Natural killer cell (primary cell): ENCODE results near the gene BZW2. TPM values are rescaled to one million over a fixed set of nuclear protein-coding genes. Genes with fewer than 3 reads are reported as not detected.

ENCODE experiments used
- ATAC-seq, 3 donors: fragments of 150-1000 bp in 2 of 3; fragments of 200-7000 bp in 1 of 3; cut with Tn5 transposase; 1 replicate in 1 of 3; 2 replicates in 2 of 3; pipeline ENCODE4 v1.10.0; 2021; ENCODE audit warnings: mild to moderate bottlenecking in 2 of 3, moderate library complexity in 2 of 3
- DNase-seq, 2 donors: peaks; one replicate each; pipeline versions ENCODE4 v3.0.0 to v3.0.0-alpha.2; 2013 to 2021; ENCODE audit warnings: mixed read lengths in 1 of 2
- H3K27ac ChIP-seq: one replicate; pipeline ENCODE4 v1.5.1; 2013; ENCODE audit warnings: mild to moderate bottlenecking, low read length
- H3K27me3 ChIP-seq: one replicate; pipeline ENCODE4 v1.6.1; 2013; ENCODE audit warnings: low read length; ENCODE audit not compliant: control insufficient read depth, insufficient read depth
- H3K36me3 ChIP-seq: one replicate; pipeline ENCODE4 v1.6.1; 2013; ENCODE audit warnings: low read length; ENCODE audit not compliant: control insufficient read depth, insufficient read depth
- H3K4me1 ChIP-seq: one replicate; pipeline ENCODE4 v1.6.1; 2013; ENCODE audit warnings: low read length; ENCODE audit not compliant: control insufficient read depth, insufficient read depth
- H3K4me3 ChIP-seq: one replicate; pipeline ENCODE4 v1.5.1; 2013; ENCODE audit warnings: low read length
- H3K9me3 ChIP-seq: one replicate; pipeline ENCODE4 v1.6.1; 2013; ENCODE audit warnings: low read length; ENCODE audit not compliant: control insufficient read depth, insufficient read depth
- H3K27ac Mint-ChIP-seq, 2 donors: one replicate each; pipeline ENCODE4 v1.8.0; 2022; ENCODE audit warnings: mild to moderate bottlenecking in 2 of 2, mixed read lengths in 2 of 2, moderate library complexity in 1 of 2
- H3K27me3 Mint-ChIP-seq, 2 donors: one replicate each; pipeline ENCODE4 v1.8.0; 2022; ENCODE audit warnings: low read depth in 2 of 2, mixed read lengths in 2 of 2
- H3K36me3 Mint-ChIP-seq: one replicate; pipeline ENCODE4 v1.8.0; 2022; ENCODE audit warnings: mixed read lengths
- H3K4me1 Mint-ChIP-seq, 2 donors: one replicate each; pipeline ENCODE4 v1.8.0; 2022; ENCODE audit warnings: mixed read lengths in 2 of 2
- H3K4me3 Mint-ChIP-seq: one replicate; pipeline ENCODE4 v1.8.0; 2022; ENCODE audit warnings: mild to moderate bottlenecking, moderate library complexity, mixed read lengths
- H3K9me3 Mint-ChIP-seq, 2 donors: one replicate each; pipeline ENCODE4 v1.8.0; 2022; ENCODE audit warnings: mixed read lengths in 2 of 2
- WGBS: methylation state at CpG from one replicate; pipeline ENCODE4 v1.1.7; 2013; ENCODE audit warnings: missing lambda C conversion rate; ENCODE audit not compliant: insufficient coverage; 5-methylcytosine and 5-hydroxymethylcytosine counted together
- intact Hi-C: fragments of 100-400 bp; cut with micrococcal nuclease; formaldehyde crosslinking; loops from one replicate; pipeline ENCODE4 v1.14.2; 2022
- total RNA-seq, 4 donors: library from RNA; stranded (reverse); fragments of 120-200 nt in 1 of 4; gene quantifications; one replicate each; pipeline versions ENCODE4 v1.2.3 to v1.2.4, GENCODE V29; 2013 to 2022
- TF ChIP-seq, protein P1 (sequence below): fragments of 200-600 bp; IDR thresholded peaks from one replicate; pipeline ENCODE4 v1.8.0; 2022; ENCODE audit warnings: antibody characterized with exemption

The BZW2 gene
- total RNA-seq, 3 donors from 2014 or later (not counting 1 experiment from before 2014, with no cell fraction given), result 15.3 to 21.0 (median 19.9) TPM

DNA sequence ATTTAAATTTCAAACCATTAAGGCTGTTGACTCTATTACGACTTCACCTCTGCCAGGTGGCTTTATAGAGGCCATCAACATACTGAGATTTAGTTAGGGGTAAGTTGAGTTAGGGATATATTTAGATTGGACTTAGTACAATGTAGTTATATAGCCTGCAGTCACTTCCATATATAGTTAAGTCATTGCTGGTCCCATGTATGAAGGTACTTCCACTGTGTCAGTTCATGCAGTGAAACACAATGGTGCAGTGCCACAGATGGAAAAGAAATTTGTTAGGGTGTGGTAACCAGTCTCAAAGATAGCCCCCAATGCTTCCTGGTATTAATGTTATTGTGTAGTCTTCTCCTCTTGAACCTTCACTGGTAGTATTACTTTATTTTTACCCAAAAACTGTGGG, 95.0 kb downstream of the BZW2 start:
- Mint-ChIP-seq H3K27ac (no peak overlapping the region), H3K27me3 (peaks cover 0 to 8% of the 10 kb centered on the region in 2 donors), H3K36me3 (no peaks in the 10 kb centered on the region), H3K9me3 (no peaks in the 10 kb centered on the region), H3K4me3 (no peak overlapping the region), H3K4me1 (no peaks in the 10 kb centered on the region)
- no peaks in the 10 kb centered on the region for H3K9me3 ChIP-seq
- H3K27me3 ChIP-seq, result no peaks in the 10 kb centered on the region
- 100% methylated on average over 1 of the region's 1 CpG for WGBS
- DNase-seq, result no peak
- no peak for ATAC-seq
- TF ChIP-seq, protein P1, sequence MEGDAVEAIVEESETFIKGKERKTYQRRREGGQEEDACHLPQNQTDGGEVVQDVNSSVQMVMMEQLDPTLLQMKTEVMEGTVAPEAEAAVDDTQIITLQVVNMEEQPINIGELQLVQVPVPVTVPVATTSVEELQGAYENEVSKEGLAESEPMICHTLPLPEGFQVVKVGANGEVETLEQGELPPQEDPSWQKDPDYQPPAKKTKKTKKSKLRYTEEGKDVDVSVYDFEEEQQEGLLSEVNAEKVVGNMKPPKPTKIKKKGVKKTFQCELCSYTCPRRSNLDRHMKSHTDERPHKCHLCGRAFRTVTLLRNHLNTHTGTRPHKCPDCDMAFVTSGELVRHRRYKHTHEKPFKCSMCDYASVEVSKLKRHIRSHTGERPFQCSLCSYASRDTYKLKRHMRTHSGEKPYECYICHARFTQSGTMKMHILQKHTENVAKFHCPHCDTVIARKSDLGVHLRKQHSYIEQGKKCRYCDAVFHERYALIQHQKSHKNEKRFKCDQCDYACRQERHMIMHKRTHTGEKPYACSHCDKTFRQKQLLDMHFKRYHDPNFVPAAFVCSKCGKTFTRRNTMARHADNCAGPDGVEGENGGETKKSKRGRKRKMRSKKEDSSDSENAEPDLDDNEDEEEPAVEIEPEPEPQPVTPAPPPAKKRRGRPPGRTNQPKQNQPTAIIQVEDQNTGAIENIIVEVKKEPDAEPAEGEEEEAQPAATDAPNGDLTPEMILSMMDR, result no peak
- no peaks in the 10 kb centered on the region for H3K4me1 ChIP-seq
- H3K27ac ChIP-seq, result no peak overlapping the region
- intact Hi-C loops, result no loop called here
- H3K36me3 ChIP-seq, result no peaks in the 10 kb centered on the region
- H3K4me3 ChIP-seq, result no peak overlapping the region

DNA sequence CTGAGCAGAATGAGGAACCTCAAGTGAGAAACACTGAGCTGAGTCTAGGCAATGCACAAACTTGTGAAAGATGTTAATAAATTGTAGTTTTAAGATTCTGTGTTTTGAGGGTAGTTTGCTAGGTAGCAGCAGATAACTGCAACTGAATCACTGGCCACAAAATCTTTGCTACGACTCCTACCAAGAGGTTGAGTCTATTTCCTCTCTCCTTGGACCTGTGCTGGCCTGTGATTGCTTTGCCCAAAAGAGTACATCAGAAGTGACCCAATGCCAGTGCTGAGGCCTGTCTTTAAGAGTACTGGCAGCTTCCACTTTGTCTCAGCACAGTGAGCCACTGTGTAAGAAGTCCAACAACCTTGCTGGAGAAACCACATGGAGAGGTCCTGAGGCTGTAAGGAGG, 95.7 kb downstream of the BZW2 start:
- no peak for ATAC-seq
- no peaks in the 10 kb centered on the region for H3K4me1 ChIP-seq
- H3K4me1 Mint-ChIP-seq, result no peaks in the 10 kb centered on the region
- WGBS, result 96% methylated on average over 1 of the region's 1 CpG
- peaks cover 0 to 8% of the 10 kb centered on the region in 2 donors for H3K27me3 Mint-ChIP-seq
- no peak overlapping the region for H3K4me3 ChIP-seq
- no peak for DNase-seq
- intact Hi-C loops, result no loop called here
- no peaks in the 10 kb centered on the region for H3K36me3 Mint-ChIP-seq
- TF ChIP-seq, protein P1, result no peak
- H3K27ac ChIP-seq, result no peak overlapping the region
- H3K9me3 Mint-ChIP-seq, result no peaks in the 10 kb centered on the region
- H3K4me3 Mint-ChIP-seq, result no peak overlapping the region
- H3K27me3 ChIP-seq, result no peaks in the 10 kb centered on the region
- no peak overlapping the region for H3K27ac Mint-ChIP-seq
- H3K36me3 ChIP-seq, result no peaks in the 10 kb centered on the region
- H3K9me3 ChIP-seq, result no peaks in the 10 kb centered on the region

DNA sequence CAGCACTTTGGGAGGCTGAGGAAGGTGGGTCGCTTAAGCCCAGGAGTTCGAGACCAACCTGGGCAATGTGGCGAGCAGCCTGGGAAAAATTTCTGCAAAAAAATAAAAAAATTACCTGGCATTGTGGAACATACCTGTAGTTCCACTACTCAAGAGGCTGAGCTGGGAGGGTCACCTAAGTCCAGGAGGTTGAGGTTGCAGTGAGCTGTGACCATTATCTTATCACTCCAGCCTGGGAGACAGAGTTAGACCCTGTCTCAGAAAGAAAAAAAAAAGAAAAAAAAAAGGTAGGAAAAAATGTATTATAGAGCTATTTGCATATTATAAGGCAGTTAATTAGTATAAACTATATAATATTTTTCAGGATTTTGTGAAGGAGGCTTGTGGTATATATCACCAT, 96.6 kb downstream of the BZW2 start:
- ATAC-seq, result no peak
- no peaks in the 10 kb centered on the region for H3K36me3 ChIP-seq
- Mint-ChIP-seq H3K36me3 (no peaks in the 10 kb centered on the region), H3K27ac (no peak overlapping the region), H3K4me3 (no peak overlapping the region), H3K4me1 (no peaks in the 10 kb centered on the region), H3K9me3 (no peaks in the 10 kb centered on the region), H3K27me3 (peaks cover 3 to 8% of the 10 kb centered on the region in 2 donors)
- no peak overlapping the region for H3K27ac ChIP-seq
- WGBS, result 97% methylated on average over 3 of the region's 3 CpGs
- DNase-seq, result no peak
- intact Hi-C loops, result no loop called here
- no peaks in the 10 kb centered on the region for H3K9me3 ChIP-seq
- TF ChIP-seq, protein P1, result no peak
- H3K4me1 ChIP-seq, result no peaks in the 10 kb centered on the region
- no peak overlapping the region for H3K4me3 ChIP-seq
- no peaks in the 10 kb centered on the region for H3K27me3 ChIP-seq

DNA sequence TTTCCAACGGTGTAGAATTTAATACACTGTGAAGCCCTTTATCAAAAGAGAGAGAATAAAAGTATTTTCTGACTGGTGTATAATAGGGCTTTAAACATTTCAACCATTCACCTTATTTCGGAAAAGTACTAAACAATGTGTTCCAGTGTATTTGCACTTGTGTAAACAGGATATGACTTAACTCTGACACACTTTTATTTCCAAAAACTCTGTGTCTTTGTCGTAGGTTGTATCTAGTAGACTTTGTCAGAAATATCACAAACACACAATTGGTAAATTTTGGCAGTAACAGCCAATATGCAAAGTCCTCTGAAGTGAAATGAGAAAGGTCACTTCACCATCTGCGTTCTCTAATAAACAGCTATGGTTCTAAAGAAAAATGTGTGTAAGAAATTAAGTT, 97.3 kb downstream of the BZW2 start:
- Mint-ChIP-seq H3K27ac (no peak overlapping the region), H3K36me3 (no peaks in the 10 kb centered on the region), H3K4me3 (no peak overlapping the region), H3K27me3 (peaks cover 3 to 8% of the 10 kb centered on the region in 2 donors), H3K4me1 (no peaks in the 10 kb centered on the region), H3K9me3 (no peaks in the 10 kb centered on the region)
- H3K4me1 ChIP-seq, result no peaks in the 10 kb centered on the region
- no peaks in the 10 kb centered on the region for H3K9me3 ChIP-seq
- intact Hi-C loops, result no loop called here
- H3K36me3 ChIP-seq, result no peaks in the 10 kb centered on the region
- H3K27me3 ChIP-seq, result no peaks in the 10 kb centered on the region
- WGBS, result 100% methylated on average over 1 of the region's 4 CpGs
- H3K4me3 ChIP-seq, result no peak overlapping the region
- no peak for DNase-seq
- ATAC-seq, result no peak
- H3K27ac ChIP-seq, result no peak overlapping the region
- TF ChIP-seq, protein P1, result no peak
